Muscle layer of duodenum (tissue), 2 donors: Measurements from ENCODE around the gene SERPINI2.

Experiments used
- H3K27ac ChIP-seq: one replicate; pipeline ENCODE4 v1.7.0; 2013; ENCODE audit warnings: mild to moderate bottlenecking, low read length
- H3K27me3 ChIP-seq: one replicate; pipeline ENCODE4 v1.7.0; 2013; ENCODE audit warnings: low read depth, mild to moderate bottlenecking, control low read depth, low read length
- H3K36me3 ChIP-seq, 2 donors: one replicate each; pipeline ENCODE4 v1.7.0; 2013; ENCODE audit warnings: low read length in 2 of 2, control low read depth in 1 of 2, mild to moderate bottlenecking in 1 of 2; ENCODE audit not compliant: insufficient read depth in 2 of 2, control insufficient read depth in 1 of 2
- H3K4me1 ChIP-seq, 2 donors: one replicate each; pipeline ENCODE4 v1.7.0; 2013; ENCODE audit warnings: low read length in 2 of 2, mild to moderate bottlenecking in 2 of 2, control low read depth in 1 of 2, moderate library complexity in 1 of 2; ENCODE audit not compliant: insufficient read depth in 2 of 2, control insufficient read depth in 1 of 2
- H3K4me3 ChIP-seq, 2 donors: one replicate each; pipeline ENCODE4 v1.7.0; 2013; ENCODE audit warnings: low read length in 2 of 2, low read depth in 1 of 2, mild to moderate bottlenecking in 1 of 2
- H3K9me3 ChIP-seq, 2 donors: one replicate each; pipeline ENCODE4 v1.7.0; 2013; ENCODE audit warnings: low read length in 2 of 2, control low read depth in 1 of 2, mild to moderate bottlenecking in 1 of 2; ENCODE audit not compliant: control insufficient read depth in 1 of 2
- donor health status: healthy.

The SERPINI2 gene

GRCh38 chr3:167483708-167484475 lies 10.1 kb upstream of the SERPINI2 start:
- Histone ChIP-seq H3K27me3 (no peaks in the 10 kb centered on the region), H3K27ac (no peak overlapping the region), H3K36me3 (no peaks in the 10 kb centered on the region), H3K4me1 (no peaks in the 10 kb centered on the region), H3K4me3 (no peak overlapping the region), H3K9me3 (peaks cover 0 to 5% of the 10 kb centered on the region in 2 donors)

GRCh38 chr3:167481164-167481563 lies 7.3 kb upstream of the SERPINI2 start:
- H3K27ac ChIP-seq, result no peak overlapping the region
- H3K4me1 ChIP-seq, result no peaks in the 10 kb centered on the region
- no peaks in the 10 kb centered on the region for H3K27me3 ChIP-seq
- H3K4me3 ChIP-seq, result no peak overlapping the region
- H3K9me3 ChIP-seq, result peaks cover 0 to 4% of the 10 kb centered on the region in 2 donors
- no peaks in the 10 kb centered on the region for H3K36me3 ChIP-seq

- Histone ChIP-seq H3K36me3 (no peaks in the 10 kb centered on the region), H3K9me3 (peaks cover 0 to under 1% of the 10 kb centered on the region in 2 donors), H3K4me1 (no peaks in the 10 kb centered on the region), H3K4me3 (no peak overlapping the region), H3K27ac (no peak overlapping the region), H3K27me3 (no peaks in the 10 kb centered on the region)
Observed at GRCh38 chr3:167480748-167481147, 6.9 kb upstream of the SERPINI2 start.

GRCh38 chr3:167469381-167469780 lies 4.5 kb downstream of the SERPINI2 start:
- no peak overlapping the region for H3K4me3 ChIP-seq
- H3K4me1 ChIP-seq, result no peaks in the 10 kb centered on the region
- no peaks in the 10 kb centered on the region for H3K36me3 ChIP-seq
- H3K9me3 ChIP-seq, result no peaks in the 10 kb centered on the region
- H3K27ac ChIP-seq, result no peak overlapping the region
- H3K27me3 ChIP-seq, result no peaks in the 10 kb centered on the region

GRCh38 chr3:167467848-167468611 lies 5.8 kb downstream of the SERPINI2 start:
- Histone ChIP-seq H3K27ac (no peak overlapping the region), H3K36me3 (no peaks in the 10 kb centered on the region)

GRCh38 chr3:167466966-167467365 lies 6.9 kb downstream of the SERPINI2 start:
- H3K4me1 ChIP-seq, result no peaks in the 10 kb centered on the region
- H3K9me3 ChIP-seq, result no peaks in the 10 kb centered on the region
- H3K4me3 ChIP-seq, result no peak overlapping the region
- no peak overlapping the region for H3K27ac ChIP-seq
- no peaks in the 10 kb centered on the region for H3K27me3 ChIP-seq
- no peaks in the 10 kb centered on the region for H3K36me3 ChIP-seq

More at GRCh38 chr3:167467848-167468611, 5.8 kb downstream of the SERPINI2 start:
- Histone ChIP-seq H3K27me3 (no peaks in the 10 kb centered on the region), H3K4me3 (no peak overlapping the region), H3K4me1 (no peaks in the 10 kb centered on the region), H3K9me3 (no peaks in the 10 kb centered on the region)

GRCh38 chr3:167456157-167456799 lies 17.6 kb downstream of the SERPINI2 start:
- no peak overlapping the region for H3K4me3 ChIP-seq
- no peaks in the 10 kb centered on the region for H3K36me3 ChIP-seq
- no peaks in the 10 kb centered on the region for H3K27me3 ChIP-seq
- no peak overlapping the region for H3K27ac ChIP-seq
- no peaks in the 10 kb centered on the region for H3K4me1 ChIP-seq
- no peaks in the 10 kb centered on the region for H3K9me3 ChIP-seq

- Histone ChIP-seq H3K9me3 (no peaks in the 10 kb centered on the region), H3K27me3 (no peaks in the 10 kb centered on the region), H3K27ac (no peak overlapping the region), H3K4me1 (no peaks in the 10 kb centered on the region), H3K36me3 (no peaks in the 10 kb centered on the region), H3K4me3 (no peak overlapping the region)
Observed at GRCh38 chr3:167453815-167454214, 20.0 kb downstream of the SERPINI2 start.

GRCh38 chr3:167451282-167451681 lies 22.6 kb downstream of the SERPINI2 start:
- no peak overlapping the region for H3K27ac ChIP-seq
- no peaks in the 10 kb centered on the region for H3K36me3 ChIP-seq
- H3K27me3 ChIP-seq, result no peaks in the 10 kb centered on the region
- no peak overlapping the region for H3K4me3 ChIP-seq
- H3K9me3 ChIP-seq, result no peaks in the 10 kb centered on the region
- H3K4me1 ChIP-seq, result no peaks in the 10 kb centered on the region

GRCh38 chr3:167450675-167451074 lies 23.2 kb downstream of the SERPINI2 start:
- Histone ChIP-seq H3K27ac (no peak overlapping the region), H3K4me1 (no peaks in the 10 kb centered on the region), H3K9me3 (no peaks in the 10 kb centered on the region), H3K4me3 (no peak overlapping the region), H3K27me3 (no peaks in the 10 kb centered on the region), H3K36me3 (no peaks in the 10 kb centered on the region)

- H3K9me3 ChIP-seq, result no peaks in the 10 kb centered on the region
- no peak overlapping the region for H3K4me3 ChIP-seq
- H3K27me3 ChIP-seq, result no peaks in the 10 kb centered on the region
- no peaks in the 10 kb centered on the region for H3K4me1 ChIP-seq
- H3K36me3 ChIP-seq, result no peaks in the 10 kb centered on the region
- H3K27ac ChIP-seq, result no peak overlapping the region
Observed at GRCh38 chr3:167450195-167450594, 23.6 kb downstream of the SERPINI2 start.
